GM19025 (cell line): ENCODE data around the gene TNIK.
"Not testable (repeated sequence)": the region's sequence is repeated elsewhere in the genome, so short reads cannot be mapped to it uniquely, and the experiment has no call there.

ENCODE experiments used
- ATAC-seq: cut with Tn5 transposase; IDR thresholded peaks from one replicate; pipeline ENCODE4 v1.9.1; 2021; ENCODE audit warnings: mild to moderate bottlenecking, low read depth, moderate library complexity; ENCODE audit not compliant: unreplicated experiment

Gene TNIK

GRCh38 chr3:171447579-171447891 lies 12.7 kb downstream of the TNIK start:
- ATAC-seq = not testable (repeated sequence)

DNA sequence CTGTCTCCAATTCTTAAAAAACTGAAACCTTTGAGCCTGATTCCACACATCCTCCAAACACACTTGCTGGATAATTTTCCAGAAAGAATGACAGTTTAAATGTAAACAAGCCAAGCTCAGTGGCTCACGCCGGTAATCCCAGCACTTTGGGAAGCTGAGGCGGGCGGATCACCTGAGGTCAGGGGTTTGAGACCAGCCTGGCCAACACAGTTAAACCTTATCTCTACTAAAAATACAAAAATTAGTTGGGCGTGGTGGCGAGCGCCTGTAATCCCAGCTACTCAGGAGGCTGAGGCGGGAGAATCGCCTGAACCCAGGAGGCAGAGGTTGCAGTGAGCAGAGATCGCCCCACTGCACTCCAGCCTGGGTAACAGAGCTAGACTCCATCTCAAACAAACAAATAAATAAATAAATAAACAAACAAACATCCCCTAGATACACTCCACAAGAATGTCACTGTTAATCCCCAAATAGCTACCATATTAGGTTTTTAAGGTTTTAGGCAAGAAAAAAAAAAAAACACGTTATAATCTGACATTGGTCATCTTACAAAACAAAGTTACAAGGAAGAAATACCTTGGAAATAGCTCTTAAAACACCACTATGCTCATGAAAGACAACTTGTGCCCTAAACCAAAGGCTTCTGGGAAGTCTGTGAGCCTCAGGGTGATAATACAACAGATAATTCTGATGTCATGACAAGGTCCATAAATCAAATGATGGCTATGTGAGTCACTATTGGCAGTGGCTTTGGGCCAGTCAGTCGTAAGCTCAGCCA lies 13.2 kb downstream of the TNIK start:
- ATAC-seq = no peak

GRCh38 chr3:171446301-171446700 lies 13.9 kb downstream of the TNIK start:
- ATAC-seq = no peak

DNA sequence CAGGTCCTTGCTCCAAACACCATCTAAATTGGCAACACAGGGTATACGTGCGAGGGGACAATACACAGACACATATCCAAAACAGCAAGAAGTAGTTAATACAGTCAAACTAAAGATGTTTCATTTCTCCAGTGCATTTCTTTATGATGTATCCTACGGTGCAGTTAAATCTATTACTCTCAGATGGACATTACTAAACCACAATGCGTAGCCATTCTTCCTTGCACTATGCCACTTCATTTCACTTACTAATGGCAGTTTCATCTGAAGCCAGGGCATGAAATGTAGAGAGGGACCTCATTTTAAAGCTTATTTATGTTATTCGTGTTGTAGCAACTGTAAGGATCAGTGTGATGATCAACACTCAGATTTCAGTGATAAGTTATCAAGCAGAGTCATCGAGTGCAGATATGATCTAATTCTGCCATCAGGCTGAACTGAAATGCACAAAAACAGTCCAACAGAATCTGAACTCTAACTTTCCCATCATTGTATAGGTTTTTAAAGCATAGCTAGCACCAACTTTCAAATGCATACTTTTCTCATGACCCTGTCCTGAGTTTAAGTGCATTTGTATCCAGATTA lies 14.5 kb downstream of the TNIK start:
- no peak for ATAC-seq

- no peak for ATAC-seq
These were observed 16.1 kb downstream of the TNIK start for GRCh38 chr3:171444001-171444690.

DNA sequence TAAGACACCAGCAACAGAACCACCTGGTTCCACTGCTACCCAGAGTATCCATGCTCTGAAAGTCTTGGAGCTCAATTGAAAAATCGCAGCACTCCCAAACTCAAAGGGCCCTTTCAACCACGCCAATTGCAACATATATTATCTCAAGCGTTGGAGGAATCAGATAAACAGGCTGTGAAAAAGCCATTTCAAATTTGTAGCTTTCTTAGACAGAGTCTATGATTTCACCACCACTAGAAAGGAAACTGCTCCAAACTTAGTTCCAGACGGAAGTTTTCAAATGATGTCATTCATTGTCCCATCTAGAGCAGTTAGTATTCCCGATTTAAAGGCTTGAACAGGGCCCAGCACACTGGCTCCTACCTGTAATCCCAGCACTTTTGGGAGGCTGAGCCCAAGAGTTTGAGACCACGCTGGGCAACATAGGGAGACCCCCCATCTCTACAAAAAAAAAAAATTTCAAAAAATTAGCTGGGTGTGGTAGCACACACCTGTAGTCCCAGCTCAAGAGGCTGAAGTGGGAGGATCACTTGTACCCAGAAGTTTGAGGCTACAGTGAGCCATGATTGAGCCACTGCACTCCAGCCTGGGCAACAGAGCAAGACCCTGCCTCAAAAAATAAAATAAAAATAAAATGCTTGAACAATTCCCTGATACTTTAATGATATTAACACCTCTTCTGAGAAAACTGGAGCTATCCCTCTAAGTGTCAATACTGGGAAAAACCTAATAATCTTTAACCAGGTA lies 16.8 kb downstream of the TNIK start:
- no peak for ATAC-seq

GRCh38 chr3:171442184-171442583 lies 18.0 kb downstream of the TNIK start:
- no peak for ATAC-seq

GRCh38 chr3:171441381-171441780 lies 18.8 kb downstream of the TNIK start:
- no peak for ATAC-seq

DNA sequence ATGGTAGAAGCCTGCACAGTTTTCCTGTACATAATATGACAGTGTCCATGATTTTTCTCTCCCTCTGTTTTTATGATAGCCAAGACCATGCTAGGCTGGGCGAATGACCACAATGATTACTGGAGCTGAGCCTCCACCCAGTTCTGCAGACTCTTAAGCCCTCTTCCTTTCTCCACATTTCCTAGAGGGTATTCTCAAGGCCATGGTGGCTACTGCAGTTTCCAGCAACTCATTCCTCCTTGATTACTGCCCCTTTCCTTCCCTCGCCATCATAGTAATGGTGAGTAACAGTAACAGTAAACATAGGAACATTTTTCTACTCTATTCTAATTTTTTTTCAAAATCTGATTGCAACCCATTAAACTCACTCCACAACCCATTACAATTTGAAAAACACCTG lies 20.2 kb downstream of the TNIK start:
- ATAC-seq = no peak

GRCh38 chr3:171437115-171437756 lies 23.0 kb downstream of the TNIK start:
- ATAC-seq = no peak

DNA sequence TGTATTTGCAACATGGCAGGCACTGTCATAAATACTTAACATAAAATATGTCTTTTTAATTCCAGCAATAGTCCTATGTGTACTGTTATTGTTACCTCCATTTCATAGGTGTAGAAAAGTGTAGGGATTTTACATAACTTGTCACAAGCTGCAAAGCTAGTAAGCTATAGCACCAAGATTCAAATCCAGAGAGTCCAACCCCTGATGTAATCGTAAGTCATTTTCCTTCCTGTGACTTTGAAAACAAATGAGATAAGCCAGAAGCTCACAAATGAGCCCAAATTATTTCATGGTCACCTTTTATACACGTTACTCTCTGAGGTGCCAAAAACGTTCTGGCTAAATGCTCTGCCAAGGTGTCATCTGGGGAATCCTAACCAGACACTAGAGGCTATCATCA lies 23.8 kb downstream of the TNIK start:
- ATAC-seq = no peak

- ATAC-seq = no peak
These were observed 24.4 kb downstream of the TNIK start for GRCh38 chr3:171435757-171436156.

GRCh38 chr3:171435143-171435542 lies 25.1 kb downstream of the TNIK start:
- no peak for ATAC-seq

DNA sequence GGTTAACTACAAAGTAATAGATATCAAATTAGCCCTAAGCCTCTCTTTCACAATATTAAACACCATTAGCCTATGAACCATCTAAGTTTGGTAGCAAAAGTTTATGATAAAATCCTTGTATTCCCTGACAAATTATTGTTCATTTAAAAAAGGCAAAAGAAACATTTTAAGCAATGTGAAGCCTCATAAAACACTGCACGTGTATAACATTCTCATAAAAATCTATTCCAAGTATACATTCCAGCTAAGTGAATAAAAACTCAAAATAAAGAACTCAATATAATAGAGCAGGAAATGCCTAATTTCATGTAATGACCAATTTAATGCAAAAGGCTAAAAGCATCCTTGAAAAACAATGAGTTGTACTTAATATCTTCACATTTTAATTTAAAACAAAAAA lies 27.7 kb downstream of the TNIK start:
- ATAC-seq = no peak

DNA sequence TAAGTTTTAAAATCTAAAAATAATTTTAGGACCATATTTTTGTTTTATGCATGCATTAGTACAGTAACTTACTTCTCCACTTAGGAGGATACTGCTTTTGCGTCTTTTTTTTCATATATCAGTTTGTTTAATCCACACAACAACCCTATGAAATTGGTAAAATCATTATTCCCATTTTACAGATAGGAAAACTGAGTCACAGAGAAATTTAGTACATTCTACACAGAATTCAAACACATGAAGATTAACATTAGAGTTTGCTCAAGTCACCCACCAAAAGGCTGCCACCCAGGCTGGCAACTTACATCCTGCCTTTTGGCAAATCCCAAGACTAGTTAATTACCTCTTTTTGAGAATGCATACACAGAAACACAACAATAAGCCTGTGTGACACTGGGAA lies 28.7 kb downstream of the TNIK start:
- no peak for ATAC-seq

GRCh38 chr3:171430530-171430929 lies 29.7 kb downstream of the TNIK start:
- no peak for ATAC-seq

GRCh38 chr3:171429635-171430034 lies 30.6 kb downstream of the TNIK start:
- ATAC-seq = no peak

DNA sequence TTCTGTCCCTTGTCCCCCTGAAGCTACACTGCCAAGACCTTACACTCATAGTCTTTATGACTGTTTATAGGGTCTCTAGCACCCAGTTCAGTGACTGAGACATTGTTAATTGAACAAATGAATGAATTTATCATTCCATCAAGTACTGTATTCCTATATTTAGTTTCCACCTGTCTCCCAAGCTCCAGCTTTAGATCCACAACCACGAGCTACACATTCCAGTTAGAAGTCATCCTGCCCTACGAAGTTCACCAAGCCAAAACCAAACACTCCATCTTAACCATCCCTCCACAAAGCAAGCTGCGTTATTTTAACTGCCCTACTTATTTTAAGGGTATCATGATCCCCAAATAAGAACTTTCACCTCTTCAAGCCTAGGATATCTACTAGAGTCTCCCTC lies 31.3 kb downstream of the TNIK start:
- ATAC-seq = no peak

DNA sequence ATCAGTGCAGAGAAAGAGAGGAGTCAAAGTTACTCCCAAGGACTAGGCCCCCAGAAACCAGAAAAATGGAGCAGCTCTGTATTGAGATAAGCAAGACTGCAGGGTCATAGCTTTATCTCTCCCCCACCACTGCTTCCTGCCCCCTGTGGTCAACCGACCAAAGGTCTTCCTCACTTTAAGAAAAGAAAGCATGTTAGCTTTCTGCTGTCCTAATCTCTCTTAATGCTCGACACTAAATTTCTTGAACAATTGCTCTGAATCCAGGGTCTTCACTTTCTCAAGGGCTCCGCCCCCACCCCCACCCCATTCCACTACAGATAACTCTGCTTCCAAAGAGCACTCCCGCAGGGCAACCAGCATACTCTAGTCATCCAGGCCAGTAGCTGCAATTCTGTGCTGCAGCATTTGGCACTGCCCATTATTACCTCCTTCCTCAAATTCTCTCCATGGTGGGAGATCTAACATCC lies 31.9 kb downstream of the TNIK start:
- no peak for ATAC-seq

DNA sequence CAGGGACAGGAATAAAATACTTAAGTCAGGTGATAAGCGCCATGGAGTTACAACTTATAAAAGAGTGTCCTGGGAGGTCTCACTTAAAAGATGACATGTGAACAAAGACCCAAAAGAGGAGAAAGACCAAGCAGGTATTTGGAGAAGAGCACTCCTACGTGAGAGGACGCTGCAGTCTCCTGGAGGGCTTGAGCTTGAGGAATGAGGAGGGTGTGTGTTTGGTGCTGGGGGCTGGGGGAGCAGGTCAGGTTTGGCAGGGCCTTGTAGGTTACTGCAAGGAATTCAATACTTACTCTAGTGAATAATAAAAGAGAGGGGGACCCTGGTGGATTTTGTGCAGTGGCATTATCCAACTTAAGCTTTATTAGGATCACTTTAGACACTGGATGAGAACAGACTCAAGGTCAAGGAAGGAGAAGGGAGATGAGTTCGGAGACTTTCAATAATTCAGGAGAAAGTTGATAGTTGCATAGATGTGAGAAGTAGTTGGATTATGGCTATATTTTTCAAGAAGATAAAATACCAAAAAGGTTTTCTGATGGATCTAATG lies 32.4 kb downstream of the TNIK start:
- no peak for ATAC-seq
